ENCODE data around the gene RPL32.
"Not testable (repeated sequence)": the region's sequence is repeated elsewhere in the genome, so short reads cannot be mapped to it uniquely, and the experiment has no call there.

RPL32 gene

DNA sequence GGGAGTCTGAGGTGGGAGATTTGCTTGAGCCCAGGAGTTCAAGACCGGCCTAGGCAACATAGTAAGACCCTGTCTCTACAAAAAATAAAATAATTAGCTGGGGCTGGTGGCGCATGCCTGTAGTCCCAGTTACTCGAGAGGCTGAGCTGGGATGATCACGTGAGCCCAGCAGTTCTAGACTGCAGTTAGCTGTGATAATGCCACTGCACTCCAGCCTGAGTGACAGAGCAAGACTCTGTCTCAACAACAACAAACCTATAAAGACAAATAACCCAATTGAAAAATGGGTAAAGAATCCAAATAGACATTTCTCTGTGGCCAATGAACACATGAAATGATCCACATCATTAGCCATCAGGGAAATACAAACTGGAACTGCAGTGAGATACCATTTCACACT lies 1.1 kb upstream of the RPL32 start:
- H3K4me3 Mint-ChIP-seq, result no peak overlapping the region
- H3K9me3 Mint-ChIP-seq, result no peaks in the 10 kb centered on the region
- peaks cover 34% of the 10 kb centered on the region for H3K36me3 Mint-ChIP-seq
- peaks cover 30% of the 10 kb centered on the region for H3K4me1 Mint-ChIP-seq
- H3K27me3 Mint-ChIP-seq, result no peaks in the 10 kb centered on the region
- peak overlapping the region; percentile 100 for H3K27ac Mint-ChIP-seq

DNA sequence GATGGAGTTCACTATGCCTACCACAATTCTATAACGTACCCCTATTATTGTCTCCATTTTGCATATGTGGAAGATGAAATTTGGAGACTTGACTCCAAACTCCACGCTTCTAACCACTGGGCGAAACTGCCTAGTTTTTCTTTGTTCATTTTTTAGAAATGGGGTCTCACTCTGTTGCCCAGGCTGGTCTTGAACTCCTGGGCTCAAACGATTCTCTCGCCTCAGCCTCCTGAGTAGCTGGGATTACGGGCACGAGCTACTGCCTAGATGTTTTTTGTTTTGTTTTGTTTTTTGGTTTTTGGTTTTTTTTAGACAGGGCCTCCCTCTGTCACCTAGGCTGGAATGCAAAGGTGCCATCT lies 584 bp upstream of the RPL32 start:
- H3K27ac Mint-ChIP-seq, result peak overlapping the region; percentile 100
- H3K9me3 Mint-ChIP-seq, result no peaks in the 10 kb centered on the region

DNA sequence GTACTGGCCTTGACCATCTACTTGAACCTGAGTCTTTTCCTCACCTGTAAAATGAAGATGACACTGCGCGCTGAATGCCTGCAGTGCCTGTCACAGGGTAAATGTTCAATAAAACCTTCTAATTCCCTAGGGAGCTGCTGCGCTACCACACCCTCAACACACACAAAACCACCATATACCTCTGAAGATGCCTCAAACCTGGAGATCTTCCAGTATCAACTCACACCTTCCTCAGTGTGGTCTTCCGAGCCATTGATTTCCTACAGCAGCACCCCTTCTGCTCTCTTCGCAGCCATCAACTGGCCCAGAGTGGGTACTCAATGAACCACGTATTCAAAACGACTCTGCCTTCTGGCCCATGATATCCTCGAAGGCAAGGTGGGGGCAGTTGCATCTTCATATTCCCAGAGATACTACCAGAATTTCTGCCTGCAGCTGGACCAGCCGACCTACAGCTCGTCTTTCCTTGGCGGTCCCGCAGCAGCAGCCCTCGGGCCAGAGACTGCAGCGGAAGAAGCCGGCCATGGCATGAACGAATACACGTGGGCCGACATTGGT lies 695 bp downstream of the RPL32 start:
- peaks cover 42% of the 10 kb centered on the region for H3K4me1 Mint-ChIP-seq
- H3K36me3 Mint-ChIP-seq, result peaks cover 42% of the 10 kb centered on the region
- peak overlapping the region; percentile 100 for H3K27ac Mint-ChIP-seq
- H3K27me3 Mint-ChIP-seq, result no peaks in the 10 kb centered on the region
- peak overlapping the region; percentile 99 for H3K4me3 Mint-ChIP-seq
- H3K9me3 Mint-ChIP-seq, result no peaks in the 10 kb centered on the region

More for the DNA sequence above, 584 bp upstream of the RPL32 start:
- Mint-ChIP-seq H3K4me3 (peak overlapping the region; percentile 99), H3K36me3 (peaks cover 39% of the 10 kb centered on the region), H3K27me3 (no peaks in the 10 kb centered on the region), H3K4me1 (peaks cover 35% of the 10 kb centered on the region)

DNA sequence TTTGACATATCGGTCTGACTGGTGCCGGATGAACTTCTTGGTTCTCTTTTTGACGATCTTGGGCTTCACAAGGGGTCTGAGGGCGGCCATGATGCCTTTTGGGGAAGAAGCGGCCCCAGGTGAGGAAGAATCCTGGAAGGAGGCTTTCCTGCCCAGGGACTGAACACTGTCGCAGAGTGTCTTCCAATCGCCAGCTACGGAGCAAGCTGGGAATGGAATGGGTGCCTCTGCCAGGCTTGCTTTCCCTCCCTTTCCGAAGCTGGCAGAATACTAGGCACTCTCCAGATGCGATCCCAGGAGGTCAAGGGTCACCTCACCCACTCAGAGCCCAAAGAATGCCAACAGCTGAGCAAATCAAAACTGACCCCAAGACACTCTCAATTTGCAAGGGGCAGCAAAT lies 1.2 kb downstream of the RPL32 start:
- Mint-ChIP-seq H3K27ac (peak overlapping the region; percentile 100), H3K36me3 (peaks cover 42% of the 10 kb centered on the region), H3K4me1 (peaks cover 44% of the 10 kb centered on the region), H3K4me3 (peak overlapping the region; percentile 99)
- not testable (repeated sequence) for H3K27me3 Mint-ChIP-seq, H3K9me3 Mint-ChIP-seq

DNA sequence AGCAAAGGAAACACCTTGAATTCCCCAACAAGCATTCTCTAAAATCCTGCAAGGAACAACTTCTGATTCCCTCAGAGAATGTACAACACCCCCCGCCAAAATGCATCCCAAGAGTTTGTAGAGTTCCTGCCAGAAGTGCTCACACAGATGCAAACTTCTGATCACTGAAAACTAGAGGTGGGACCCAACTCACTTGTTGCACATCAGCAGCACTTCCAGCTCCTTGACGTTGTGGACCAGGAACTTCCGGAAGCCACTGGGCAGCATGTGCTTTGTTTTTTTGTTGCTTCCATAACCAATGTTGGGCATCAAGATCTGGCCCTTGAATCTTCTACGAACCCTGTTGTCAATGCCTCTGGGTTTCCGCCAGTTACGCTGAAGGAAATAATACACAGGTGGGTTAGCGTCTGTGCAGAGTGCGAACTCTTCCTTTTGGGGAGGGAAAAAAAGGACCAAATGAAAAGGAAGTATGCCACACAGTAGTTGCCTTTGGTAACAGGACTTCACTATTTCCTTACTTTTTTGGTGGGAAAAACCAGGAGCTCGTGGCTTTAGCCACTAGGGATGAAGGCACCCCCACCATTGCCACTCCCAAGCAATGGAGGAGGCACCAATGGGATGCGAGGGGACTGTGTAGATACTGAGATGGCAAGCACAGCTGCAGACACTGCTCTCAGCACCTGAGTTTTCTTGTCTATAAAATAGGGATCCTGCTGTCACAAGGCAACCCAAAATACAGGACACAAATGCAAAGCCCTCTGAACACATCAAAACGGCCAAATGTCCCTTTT lies 2.0 kb downstream of the RPL32 start:
- Mint-ChIP-seq H3K9me3 (no peaks in the 10 kb centered on the region), H3K27me3 (no peaks in the 10 kb centered on the region), H3K36me3 (peaks cover 42% of the 10 kb centered on the region), H3K27ac (peak overlapping the region; percentile 100), H3K4me3 (peak overlapping the region; percentile 99), H3K4me1 (peaks cover 44% of the 10 kb centered on the region)

DNA sequence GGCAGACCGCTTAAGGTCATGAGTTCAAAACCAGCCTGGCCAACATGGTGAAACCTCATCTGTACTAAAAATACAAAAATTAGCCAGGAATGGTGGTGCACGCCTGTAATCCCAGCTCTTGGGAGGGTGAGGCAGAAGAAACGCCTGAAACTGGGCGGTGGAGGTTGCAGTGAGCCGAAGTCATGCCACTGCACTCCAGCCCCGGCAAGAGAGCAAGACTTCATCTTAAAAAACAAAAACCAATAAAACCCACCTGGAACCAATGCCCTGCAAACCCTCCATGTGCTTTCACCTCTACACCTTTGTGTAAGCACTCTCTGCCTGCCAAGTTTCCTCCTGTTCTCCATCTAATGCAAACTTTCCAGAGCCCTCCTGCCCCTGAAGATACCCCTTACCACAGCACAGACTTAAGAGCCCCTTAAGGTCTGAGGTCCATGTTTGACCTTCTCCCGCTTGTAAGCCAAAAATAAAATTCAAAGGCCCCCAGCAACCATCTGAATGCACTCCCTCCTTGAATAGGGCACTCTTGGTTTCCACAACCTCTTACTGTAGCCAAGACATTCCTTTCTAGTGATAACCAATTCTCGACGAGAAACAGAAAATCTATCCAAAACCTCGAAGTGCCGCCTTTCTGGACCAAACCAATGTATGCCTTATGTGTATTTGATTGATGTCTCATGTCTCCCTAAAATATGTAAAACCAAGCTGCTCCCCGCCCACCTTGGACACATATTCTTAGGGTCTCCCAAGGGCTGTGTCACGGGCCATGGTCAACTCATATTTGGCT lies 3.0 kb downstream of the RPL32 start:
- peak overlapping the region; percentile 100 for H3K27ac Mint-ChIP-seq
- no peaks in the 10 kb centered on the region for H3K9me3 Mint-ChIP-seq
- peaks cover 46% of the 10 kb centered on the region for H3K36me3 Mint-ChIP-seq
- H3K27me3 Mint-ChIP-seq, result no peaks in the 10 kb centered on the region
- peak overlapping the region; percentile 99 for H3K4me3 Mint-ChIP-seq
- H3K4me1 Mint-ChIP-seq, result peaks cover 44% of the 10 kb centered on the region

DNA sequence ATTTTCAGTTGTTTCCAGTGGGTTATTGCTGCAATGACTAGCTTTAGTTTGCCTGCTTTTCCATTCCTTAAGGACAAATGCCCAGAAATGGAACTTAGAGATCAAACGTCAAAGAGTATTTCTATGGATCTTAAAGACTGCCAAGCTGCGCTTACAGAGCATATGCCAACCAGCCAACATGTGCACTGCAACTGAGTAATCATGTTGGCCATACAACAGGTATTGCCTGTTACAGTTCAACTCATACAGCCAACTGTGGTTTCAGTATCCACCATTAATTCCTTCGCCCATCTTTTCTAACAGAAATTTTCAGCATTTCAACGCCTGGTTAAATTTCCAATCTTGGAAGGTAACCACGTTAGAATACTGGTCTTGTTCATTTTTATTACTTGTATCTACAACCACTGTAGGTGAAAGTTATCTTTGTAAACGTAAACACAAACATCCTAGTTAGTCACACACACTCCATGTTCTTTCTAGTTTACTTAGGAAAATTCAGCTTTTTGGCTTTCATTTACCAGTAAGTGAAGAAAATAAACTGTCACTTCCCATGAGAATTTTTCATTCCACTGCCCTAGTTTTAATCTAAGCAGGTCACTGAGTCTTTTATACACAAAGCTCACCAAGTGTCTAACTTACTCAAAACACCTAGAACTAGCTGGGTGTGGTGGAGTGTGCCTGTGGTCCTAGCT lies 3.9 kb downstream of the RPL32 start:
- peak overlapping the region; percentile 88 for H3K27ac Mint-ChIP-seq
- H3K27me3 Mint-ChIP-seq, result no peaks in the 10 kb centered on the region
- H3K4me1 Mint-ChIP-seq, result peaks cover 44% of the 10 kb centered on the region
- H3K4me3 Mint-ChIP-seq, result peak overlapping the region; percentile 99
- no peaks in the 10 kb centered on the region for H3K9me3 Mint-ChIP-seq
- H3K36me3 Mint-ChIP-seq, result peaks cover 51% of the 10 kb centered on the region

DNA sequence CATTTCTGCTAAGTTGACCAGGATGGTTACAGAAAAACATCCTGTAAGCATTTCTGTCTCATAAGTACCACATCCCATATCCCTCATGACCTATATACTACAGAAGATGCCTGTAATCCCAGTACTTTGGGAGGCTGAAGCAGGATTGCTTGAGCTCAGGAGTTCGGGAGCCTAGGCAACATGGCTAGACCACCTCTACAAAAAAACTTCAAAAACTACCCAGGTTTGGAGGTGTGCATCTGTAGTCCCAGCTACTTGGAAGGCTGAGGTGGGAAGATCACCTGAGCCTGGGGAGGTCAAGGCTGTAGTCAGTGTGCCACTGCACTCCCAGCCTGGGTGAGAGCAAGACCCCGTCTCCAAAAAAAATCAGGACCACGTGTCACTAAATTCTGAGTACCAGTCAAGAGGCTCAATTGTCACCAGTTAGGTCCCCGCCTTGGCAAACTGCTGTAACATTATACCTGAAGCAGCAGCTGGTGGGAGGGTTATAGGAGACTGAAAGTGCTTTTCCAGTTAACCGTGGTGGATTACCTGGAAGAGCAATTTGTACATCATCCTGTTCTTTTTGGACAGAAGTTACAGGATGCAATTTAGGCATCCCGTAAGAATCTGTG lies 6.2 kb downstream of the RPL32 start:
- peak overlapping the region; percentile 80 for H3K27ac Mint-ChIP-seq
- H3K9me3 Mint-ChIP-seq, result no peaks in the 10 kb centered on the region
- H3K4me1 Mint-ChIP-seq, result peaks cover 35% of the 10 kb centered on the region
- H3K4me3 Mint-ChIP-seq, result no peak overlapping the region
- H3K36me3 Mint-ChIP-seq, result peaks cover 41% of the 10 kb centered on the region
- no peaks in the 10 kb centered on the region for H3K27me3 Mint-ChIP-seq

DNA sequence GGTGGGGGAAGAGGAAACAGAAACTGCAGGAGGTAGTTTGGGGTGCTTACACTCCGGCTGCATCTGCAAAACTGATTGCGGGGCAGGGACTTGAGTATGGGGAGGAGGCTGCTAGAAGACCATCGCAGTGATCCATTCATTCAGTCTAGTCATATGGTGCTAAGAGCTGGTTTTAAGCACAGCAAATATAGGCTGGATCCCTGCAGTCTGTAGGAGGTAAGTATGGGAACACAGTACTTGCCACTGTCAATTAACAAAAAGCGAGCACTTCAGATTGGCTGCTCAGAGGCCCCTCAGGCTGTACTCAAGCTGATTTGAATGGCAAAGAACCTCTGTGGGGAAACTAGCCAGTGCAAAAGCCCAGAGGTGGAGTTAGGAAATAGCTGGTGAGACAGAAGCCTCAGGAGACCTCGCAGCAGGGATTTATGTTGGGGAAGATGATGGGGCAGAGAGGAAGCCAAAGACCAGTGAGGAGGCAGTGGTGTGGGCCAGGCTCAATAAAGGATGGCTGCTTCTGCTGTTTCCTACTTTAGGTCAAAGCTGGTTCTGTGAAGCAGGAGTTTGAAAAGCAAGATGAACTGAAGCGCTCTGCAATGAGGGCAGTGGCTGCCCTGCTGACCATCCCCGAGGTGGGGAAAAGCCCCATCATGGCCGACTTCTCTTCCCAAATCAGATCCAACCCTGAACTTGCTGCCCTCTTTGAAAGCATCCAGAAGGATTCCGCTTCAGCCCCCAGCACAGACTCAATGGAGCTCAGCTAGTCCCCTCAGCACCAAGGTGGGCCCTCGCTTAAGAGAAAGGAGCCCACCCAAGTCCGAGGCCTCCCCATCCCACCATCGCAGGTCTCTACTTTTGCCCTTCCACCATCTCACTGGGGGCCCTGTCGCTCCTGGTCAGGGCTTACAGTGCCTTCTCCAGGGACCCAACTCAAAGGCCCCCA lies 7.9 kb downstream of the RPL32 start:
- no peaks in the 10 kb centered on the region for H3K9me3 Mint-ChIP-seq
- peaks cover 22% of the 10 kb centered on the region for H3K4me1 Mint-ChIP-seq
- H3K4me3 Mint-ChIP-seq, result no peak overlapping the region
- peaks cover 29% of the 10 kb centered on the region for H3K36me3 Mint-ChIP-seq
- peak overlapping the region; percentile 80 for H3K27ac Mint-ChIP-seq
- H3K27me3 Mint-ChIP-seq, result no peaks in the 10 kb centered on the region

DNA sequence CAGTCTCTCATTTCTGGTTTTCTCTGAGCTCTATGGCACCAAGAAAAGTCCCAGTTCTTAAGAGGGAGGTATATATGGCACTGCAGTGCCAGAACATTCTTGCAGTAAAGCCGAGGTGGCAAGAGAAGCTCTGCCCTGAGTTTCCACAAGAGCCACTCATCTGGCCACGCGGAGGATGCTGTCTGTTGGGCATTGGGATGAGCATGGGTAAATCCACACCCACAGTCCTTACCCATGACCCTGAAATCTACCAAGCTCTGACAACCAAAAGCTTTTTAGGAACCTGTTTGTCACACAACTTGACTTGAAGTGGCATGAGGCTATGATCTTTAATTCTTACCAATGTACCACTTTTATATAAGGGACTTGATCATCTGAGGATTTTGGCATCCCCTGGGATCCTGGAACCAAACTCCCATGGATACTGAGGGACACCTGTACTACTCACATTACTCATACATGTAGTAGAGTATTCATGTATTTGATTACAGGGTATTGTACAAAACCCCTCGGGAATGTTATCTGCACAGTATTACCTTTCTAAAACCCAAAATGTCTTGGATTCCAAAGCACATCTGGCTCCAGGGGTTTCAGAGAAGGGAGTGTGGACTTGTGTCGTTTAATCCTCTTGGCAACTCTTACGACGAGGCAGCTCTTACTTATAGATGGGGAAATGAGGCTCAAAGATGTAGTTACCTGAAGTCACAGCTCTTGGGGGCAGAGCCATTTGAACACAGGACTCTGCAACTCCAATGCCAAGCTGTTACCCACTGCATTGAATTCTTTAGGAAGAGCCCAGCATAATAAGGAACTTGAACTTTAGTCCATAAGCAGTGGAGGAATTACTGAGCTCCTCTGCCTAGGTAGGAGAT lies 8.8 kb downstream of the RPL32 start:
- Mint-ChIP-seq H3K4me1 (peaks cover 15% of the 10 kb centered on the region), H3K27ac (peak overlapping the region; percentile 74), H3K36me3 (peaks cover 20% of the 10 kb centered on the region)

DNA sequence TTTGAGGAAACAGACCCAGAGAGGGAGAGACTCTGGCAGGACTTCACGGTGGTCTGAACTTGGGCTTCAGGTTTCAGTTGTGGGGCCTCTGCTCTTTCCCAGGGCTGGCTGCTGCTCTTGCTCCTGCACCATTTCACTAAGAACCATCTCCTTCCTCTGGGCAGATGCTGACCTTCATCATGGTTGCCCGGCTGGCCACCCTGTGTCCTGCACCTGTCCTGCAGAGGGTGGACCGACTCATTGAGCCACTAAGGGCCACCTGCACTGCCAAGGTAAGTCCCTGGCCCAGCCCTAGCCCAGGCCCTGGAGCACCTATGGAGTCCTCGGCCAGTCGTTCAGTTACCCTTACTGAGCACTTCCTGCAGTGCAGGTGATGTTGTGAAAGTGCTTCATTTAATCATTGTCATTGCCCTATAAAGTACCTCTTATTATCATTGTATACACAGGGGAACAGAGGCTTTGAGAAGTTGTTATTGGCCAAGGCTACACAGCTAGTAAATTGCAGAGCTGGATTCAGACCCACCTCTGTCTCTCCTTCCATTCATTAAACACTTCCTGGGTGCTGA lies 10.0 kb downstream of the RPL32 start:
- H3K4me3 Mint-ChIP-seq, result no peak overlapping the region
- H3K27me3 Mint-ChIP-seq, result no peaks in the 10 kb centered on the region
- no peaks in the 10 kb centered on the region for H3K9me3 Mint-ChIP-seq
- H3K27ac Mint-ChIP-seq, result peak overlapping the region; percentile 76
- peaks cover 11% of the 10 kb centered on the region for H3K36me3 Mint-ChIP-seq
- peaks cover 4% of the 10 kb centered on the region for H3K4me1 Mint-ChIP-seq

More for the DNA sequence above, 8.8 kb downstream of the RPL32 start:
- H3K9me3 Mint-ChIP-seq, result no peaks in the 10 kb centered on the region
- no peaks in the 10 kb centered on the region for H3K27me3 Mint-ChIP-seq
- no peak overlapping the region for H3K4me3 Mint-ChIP-seq

DNA sequence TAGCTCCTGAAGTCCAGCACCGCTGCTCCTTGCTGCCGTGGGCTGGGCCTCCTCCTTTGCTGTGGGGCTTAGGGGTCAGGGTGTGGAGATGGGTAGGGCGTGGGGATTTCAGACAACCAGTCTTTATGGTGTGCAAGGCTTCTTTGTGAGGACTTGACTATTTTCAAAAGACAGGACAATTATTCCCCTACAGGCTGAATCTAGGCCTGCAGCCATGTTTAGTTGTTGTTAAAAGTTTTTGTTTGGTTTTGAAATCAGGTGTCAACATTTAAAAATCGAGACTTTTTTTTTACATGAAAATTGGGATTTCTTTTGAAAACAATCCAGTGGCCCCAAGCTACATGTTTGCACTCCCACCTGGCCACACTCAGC lies 10.6 kb downstream of the RPL32 start:
- H3K27me3 Mint-ChIP-seq, result no peaks in the 10 kb centered on the region
- H3K27ac Mint-ChIP-seq, result peak overlapping the region; percentile 23
- H3K4me1 Mint-ChIP-seq, result peaks cover 3% of the 10 kb centered on the region
- no peaks in the 10 kb centered on the region for H3K9me3 Mint-ChIP-seq
- peaks cover 11% of the 10 kb centered on the region for H3K36me3 Mint-ChIP-seq
- no peak overlapping the region for H3K4me3 Mint-ChIP-seq
